GM21737 (cell line): ENCODE measurements around the gene NHSL2.

Experiments
- ATAC-seq: cut with Tn5 transposase; IDR thresholded peaks from one replicate; pipeline ENCODE4 v1.9.1; 2021; ENCODE audit warnings: mild to moderate bottlenecking, moderate library complexity; ENCODE audit not compliant: unreplicated experiment

The NHSL2 gene

GRCh38 chrX:72016881-72017783, 106.5 kb downstream of the NHSL2 start:
- no peak for ATAC-seq

- ATAC-seq: peak; percentile 68
Measured at GRCh38 chrX:72018277-72019112, 107.8 kb downstream of the NHSL2 start.

GRCh38 chrX:72019487-72019886, 108.8 kb downstream of the NHSL2 start:
- ATAC-seq: no peak

- no peak for ATAC-seq
Measured at GRCh38 chrX:72020204-72020603, 109.6 kb downstream of the NHSL2 start.

- peak; percentile 49 for ATAC-seq
Measured at GRCh38 chrX:72020788-72021187, 110.1 kb downstream of the NHSL2 start.

- ATAC-seq: no peak
Measured at GRCh38 chrX:72021975-72022374, 111.3 kb downstream of the NHSL2 start.

- ATAC-seq: no peak
Measured at GRCh38 chrX:72023071-72023470, 112.4 kb downstream of the NHSL2 start.

GRCh38 chrX:72025236-72025770, 114.7 kb downstream of the NHSL2 start:
- ATAC-seq: no peak

GRCh38 chrX:72026341-72027023, 115.8 kb downstream of the NHSL2 start:
- no peak for ATAC-seq

- no peak for ATAC-seq
Measured at GRCh38 chrX:72027024-72027913, 116.6 kb downstream of the NHSL2 start.

GRCh38 chrX:72027914-72028307, 117.3 kb downstream of the NHSL2 start:
- ATAC-seq: no peak

- ATAC-seq: no peak
Measured at GRCh38 chrX:72028701-72029470, 118.2 kb downstream of the NHSL2 start.

- ATAC-seq: no peak
Measured at GRCh38 chrX:72029483-72030411, 119.1 kb downstream of the NHSL2 start.

- no peak for ATAC-seq
Measured at GRCh38 chrX:72030431-72030830, 119.8 kb downstream of the NHSL2 start.

GRCh38 chrX:72031118-72031517, 120.5 kb downstream of the NHSL2 start:
- no peak for ATAC-seq

GRCh38 chrX:72031634-72032033, 121.0 kb downstream of the NHSL2 start:
- no peak for ATAC-seq

GRCh38 chrX:72037601-72038000, 127.0 kb downstream of the NHSL2 start:
- ATAC-seq: no peak

- ATAC-seq: no peak
Measured at GRCh38 chrX:72038016-72038415, 127.4 kb downstream of the NHSL2 start.
